Stimulated activated naive CD8-positive, alpha-beta T cell treated with anti-CD3 and anti-CD28 coated beads, Interleukin-15, Interleukin-2, amounts not matched to agents 100 ng/mL and 50 ng/mL, for 24 hours (primary cell): ENCODE measurements around the gene CHRNB2.
A peak's percentile ranks its signal among the peaks of the same experiment; 100 is the strongest.

Source experiments
- H3K27ac Mint-ChIP-seq: one replicate; pipeline ENCODE4 v1.8.0; 2021; ENCODE audit warnings: mild to moderate bottlenecking, mixed read lengths
- H3K27me3 Mint-ChIP-seq: one replicate; pipeline ENCODE4 v1.8.0; 2021; ENCODE audit warnings: mixed read lengths
- H3K36me3 Mint-ChIP-seq: one replicate; pipeline ENCODE4 v1.8.0; 2021; ENCODE audit warnings: low read depth, mixed read lengths
- H3K4me1 Mint-ChIP-seq: one replicate; pipeline ENCODE4 v1.8.0; 2021; ENCODE audit warnings: low read depth, mixed read lengths
- H3K4me3 Mint-ChIP-seq: one replicate; pipeline ENCODE4 v1.8.0; 2021; ENCODE audit warnings: mild to moderate bottlenecking, mixed read lengths
- H3K9me3 Mint-ChIP-seq: one replicate; pipeline ENCODE4 v1.8.0; 2021; ENCODE audit warnings: mixed read lengths

Gene CHRNB2

DNA sequence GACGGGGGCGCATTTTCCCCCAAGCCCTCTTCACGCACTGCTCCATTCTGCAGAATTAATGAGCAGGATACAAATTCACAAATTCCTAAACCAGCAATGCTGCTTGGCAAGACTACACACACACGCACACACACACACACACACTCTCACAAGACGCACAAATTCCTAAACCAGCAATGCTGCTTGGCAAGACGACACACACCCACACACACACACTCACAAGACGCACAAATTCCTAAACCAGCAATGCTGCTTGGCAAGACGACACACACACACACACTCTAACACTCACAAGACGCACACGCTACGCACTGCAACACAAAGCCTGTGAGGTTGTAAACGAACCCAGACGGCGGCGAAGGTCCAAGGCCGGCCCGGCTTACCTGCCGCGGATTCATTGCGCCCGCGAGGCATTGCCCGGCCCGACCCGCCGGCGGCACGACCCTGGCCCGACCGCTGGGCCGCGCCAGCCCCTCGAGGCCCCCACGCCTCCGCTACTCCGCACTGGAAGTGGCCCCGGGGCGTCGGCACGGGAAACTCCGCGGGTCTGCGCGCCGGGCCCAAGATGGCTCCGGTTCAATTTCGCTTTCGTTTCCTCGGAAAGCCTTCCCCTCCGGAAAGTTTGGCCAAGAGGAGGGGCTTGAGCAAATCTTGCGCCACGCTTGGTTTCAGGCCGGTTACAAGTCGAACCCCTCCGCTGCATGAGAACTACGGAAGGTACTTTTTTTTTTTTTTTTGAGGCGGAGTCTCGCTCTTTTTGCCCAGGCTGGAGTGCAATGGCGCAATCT lies 40.2 kb downstream of the CHRNB2 start, which contains the start of gene ADAR:
Gene ADAR, minus strand, starts transcription at position 578 of the 788 bp plus-strand sequence. Its CDS starts 180 bp downstream, at position 398.
- Mint-ChIP-seq H3K9me3 (no peaks in the 10 kb centered on the region), H3K36me3 (peaks cover 29% of the 10 kb centered on the region), H3K4me1 (peaks cover 86% of the 10 kb centered on the region), H3K4me3 (peak within 1 kb of the TSS; percentile 99), H3K27ac (peak within 1 kb of the TSS; percentile 100), H3K27me3 (no peaks in the 10 kb centered on the region)

- Mint-ChIP-seq H3K27ac (peak overlapping the region; percentile 100), H3K4me3 (peak overlapping the region; percentile 99), H3K4me1 (peaks cover 79% of the 10 kb centered on the region), H3K9me3 (no peaks in the 10 kb centered on the region), H3K36me3 (peaks cover 24% of the 10 kb centered on the region), H3K27me3 (no peaks in the 10 kb centered on the region)
Observed at GRCh38 chr1:154608397-154609270, 41.1 kb downstream of the CHRNB2 start.

DNA sequence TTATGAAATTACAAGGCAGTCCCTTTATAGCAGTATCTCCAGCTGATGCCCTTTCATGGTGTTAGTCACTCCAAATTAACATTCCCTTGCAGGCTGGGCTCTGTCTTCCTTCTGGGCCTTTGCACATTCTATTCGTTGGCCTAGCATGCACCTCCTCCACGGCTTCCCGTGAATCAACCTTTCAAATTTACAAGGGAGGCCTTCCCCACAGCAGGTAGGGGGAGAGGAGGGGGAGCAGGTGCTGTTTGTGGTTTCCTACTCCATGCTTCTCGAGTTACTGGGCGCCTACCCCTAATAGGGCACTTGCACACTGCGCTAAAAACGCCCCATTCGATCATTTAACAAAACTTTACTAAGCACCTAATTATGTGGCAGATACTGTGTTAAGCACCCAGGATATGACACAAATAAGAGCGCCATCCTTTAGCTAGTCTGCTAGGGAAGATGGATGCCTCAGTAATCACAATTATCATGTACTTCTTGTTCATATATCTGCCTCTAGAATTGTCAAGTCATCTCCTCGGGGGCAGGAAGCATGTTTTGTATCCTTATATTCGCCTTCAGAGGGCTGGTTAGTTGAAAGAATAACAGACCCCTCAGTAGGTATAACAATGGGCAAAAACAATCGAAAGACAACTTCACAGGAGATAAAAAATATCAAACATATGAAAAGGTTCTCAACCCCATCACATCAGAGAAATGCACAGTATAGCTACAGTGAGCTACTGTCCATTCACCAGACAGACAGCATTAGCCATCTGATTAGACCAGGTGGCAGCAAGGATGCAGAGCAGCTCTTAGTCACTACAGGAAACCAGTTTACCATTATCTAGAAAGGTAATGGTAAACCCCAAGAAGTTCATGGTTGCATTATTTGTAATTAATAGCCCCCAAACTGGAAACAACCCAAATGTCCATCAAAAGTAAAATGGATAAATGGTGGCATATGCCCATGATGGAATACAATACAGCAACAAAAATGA lies 42.1 kb downstream of the CHRNB2 start:
- Mint-ChIP-seq H3K27me3 (no peaks in the 10 kb centered on the region), H3K4me3 (peak overlapping the region; percentile 99), H3K4me1 (peaks cover 74% of the 10 kb centered on the region), H3K36me3 (peaks cover 16% of the 10 kb centered on the region), H3K27ac (peak overlapping the region; percentile 100), H3K9me3 (no peaks in the 10 kb centered on the region)

DNA sequence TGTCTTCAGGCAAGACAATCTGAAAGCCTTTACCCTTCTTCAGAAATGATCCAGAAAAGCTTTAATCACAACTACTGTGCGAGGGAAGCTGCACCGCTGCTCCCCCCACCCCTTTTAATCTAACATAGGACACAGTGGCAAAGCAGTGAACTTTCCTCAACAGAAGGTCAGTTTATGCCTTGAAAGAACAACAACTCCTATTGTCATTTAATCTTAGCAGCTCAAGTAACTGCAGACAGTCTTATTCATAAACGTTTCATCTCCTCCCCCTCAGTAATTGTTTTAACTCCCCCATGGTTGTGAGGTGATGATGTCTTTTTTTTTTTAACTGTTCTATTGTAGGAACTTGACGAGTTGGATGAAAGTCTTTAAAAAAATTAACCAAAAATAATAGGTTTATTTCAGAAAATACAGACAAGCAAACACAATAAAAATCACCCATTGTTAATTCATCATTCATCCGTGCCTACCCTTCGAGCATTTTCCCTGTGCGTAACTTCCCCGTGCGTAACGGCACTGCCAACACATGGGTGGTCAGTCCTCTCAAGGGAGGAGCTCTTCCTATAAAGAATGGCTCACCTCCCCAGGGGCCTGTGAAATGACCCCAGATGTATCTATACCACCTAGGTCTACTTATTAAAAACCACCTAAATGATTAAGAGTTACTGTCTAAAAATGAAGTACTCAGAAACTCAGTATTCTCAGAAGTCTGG lies 43.7 kb downstream of the CHRNB2 start:
- peaks cover 73% of the 10 kb centered on the region for H3K4me1 Mint-ChIP-seq
- H3K9me3 Mint-ChIP-seq: no peaks in the 10 kb centered on the region
- H3K27ac Mint-ChIP-seq: peak overlapping the region; percentile 62
- peaks cover 12% of the 10 kb centered on the region for H3K36me3 Mint-ChIP-seq
- peak overlapping the region; percentile 0 for H3K4me3 Mint-ChIP-seq
- H3K27me3 Mint-ChIP-seq: no peaks in the 10 kb centered on the region

GRCh38 chr1:154614247-154614646 lies 46.7 kb downstream of the CHRNB2 start:
- Mint-ChIP-seq H3K4me3 (no peak overlapping the region), H3K27ac (no peak overlapping the region), H3K27me3 (no peaks in the 10 kb centered on the region), H3K9me3 (no peaks in the 10 kb centered on the region), H3K4me1 (peaks cover 72% of the 10 kb centered on the region), H3K36me3 (peaks cover 19% of the 10 kb centered on the region)

GRCh38 chr1:154614901-154615300 lies 47.3 kb downstream of the CHRNB2 start:
- H3K4me1 Mint-ChIP-seq: peaks cover 72% of the 10 kb centered on the region
- no peaks in the 10 kb centered on the region for H3K9me3 Mint-ChIP-seq
- peak overlapping the region; percentile 39 for H3K27ac Mint-ChIP-seq
- peaks cover 20% of the 10 kb centered on the region for H3K36me3 Mint-ChIP-seq
- H3K27me3 Mint-ChIP-seq: no peaks in the 10 kb centered on the region
- no peak overlapping the region for H3K4me3 Mint-ChIP-seq

DNA sequence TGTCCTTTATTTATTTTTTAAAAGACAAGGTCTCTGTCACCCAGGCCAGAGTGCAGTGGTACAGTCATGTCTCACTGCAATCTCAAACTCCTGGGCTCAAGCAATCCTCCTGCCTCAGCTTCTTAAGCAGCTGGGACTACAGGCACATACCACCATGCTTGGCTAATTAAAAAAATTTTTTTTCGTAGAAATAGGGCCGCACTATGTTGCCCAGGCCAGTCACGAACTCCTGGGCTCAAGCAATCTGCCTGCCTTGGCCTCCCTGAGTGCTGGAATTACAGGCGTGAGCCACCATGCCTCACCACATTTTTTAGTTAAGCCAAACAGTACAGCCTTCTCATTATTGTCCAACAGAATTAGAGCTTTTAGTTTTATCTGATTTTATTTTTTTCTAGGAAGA lies 47.8 kb downstream of the CHRNB2 start:
- Mint-ChIP-seq H3K36me3 (peaks cover 21% of the 10 kb centered on the region), H3K4me1 (peaks cover 69% of the 10 kb centered on the region), H3K4me3 (no peak overlapping the region), H3K27ac (no peak overlapping the region), H3K9me3 (no peaks in the 10 kb centered on the region), H3K27me3 (no peaks in the 10 kb centered on the region)

DNA sequence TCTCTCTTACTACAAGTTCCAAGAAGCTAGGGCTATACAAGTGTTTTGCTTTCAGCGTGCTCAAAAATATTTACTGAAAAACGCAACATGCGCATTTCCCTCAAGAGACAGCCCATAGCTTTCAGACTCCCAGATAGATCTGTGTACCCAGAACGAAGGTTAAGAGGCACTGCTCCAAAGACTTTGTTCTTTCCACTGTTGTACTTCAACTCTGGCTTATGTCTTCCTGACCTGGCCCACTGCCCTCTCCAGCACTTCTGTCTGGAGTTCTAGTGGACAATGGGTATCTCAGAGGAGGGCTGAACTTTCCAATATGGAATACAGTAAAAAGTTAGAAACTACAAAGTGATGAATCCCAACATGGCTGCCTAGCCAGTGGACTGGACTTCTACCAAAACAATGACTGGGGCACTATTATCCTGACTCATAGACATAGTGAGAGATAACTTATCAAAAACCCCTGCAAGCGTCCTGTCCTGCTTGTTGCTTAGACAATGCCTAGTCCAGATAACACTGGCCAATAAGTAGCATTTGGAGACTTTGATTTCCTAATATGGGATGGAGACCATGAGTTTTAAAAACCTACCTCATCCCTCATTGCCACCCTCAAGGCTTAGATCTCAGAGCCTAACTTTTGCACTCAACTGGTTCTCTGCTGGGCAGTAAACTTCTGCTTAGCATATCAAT lies 49.2 kb downstream of the CHRNB2 start:
- H3K4me3 Mint-ChIP-seq: no peak overlapping the region

DNA sequence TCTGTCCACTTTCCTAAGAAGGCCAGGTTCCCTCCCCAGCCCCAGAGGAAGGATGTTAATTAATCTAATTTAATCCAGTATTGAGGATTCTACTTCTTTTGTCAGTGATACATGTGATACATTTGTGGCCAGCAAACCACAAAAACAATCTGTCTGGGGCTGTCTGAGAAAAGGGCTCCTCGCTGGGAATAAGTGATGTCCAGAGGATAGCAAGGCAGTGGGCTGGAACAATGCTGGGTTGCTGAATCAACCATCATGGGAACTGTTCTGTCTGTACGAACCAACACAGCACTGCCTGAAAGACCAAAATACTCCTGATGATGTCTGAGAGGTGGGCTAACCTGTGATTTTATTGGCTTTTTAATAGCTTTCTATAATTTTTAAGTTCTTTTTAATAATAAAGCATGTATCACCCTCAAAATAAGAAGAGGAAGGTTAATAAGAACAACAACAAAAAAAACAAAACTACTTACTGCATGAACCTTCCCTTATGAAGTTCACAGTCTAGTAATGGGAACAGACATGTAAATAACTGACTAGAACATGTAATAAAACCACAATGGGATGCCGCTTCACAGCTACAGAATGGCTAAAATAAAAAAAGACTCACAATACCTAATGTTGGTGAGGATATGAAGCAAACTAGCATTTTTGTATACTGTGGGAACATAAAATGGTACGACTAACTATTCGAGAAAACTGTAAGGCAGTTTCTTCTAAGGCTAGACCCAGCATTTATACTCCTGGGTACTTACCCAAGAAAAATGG lies 51.8 kb downstream of the CHRNB2 start:
- Mint-ChIP-seq H3K9me3 (no peaks in the 10 kb centered on the region), H3K4me1 (peaks cover 73% of the 10 kb centered on the region), H3K36me3 (peaks cover 48% of the 10 kb centered on the region), H3K27me3 (no peaks in the 10 kb centered on the region), H3K4me3 (no peak overlapping the region), H3K27ac (no peak overlapping the region)

More for the DNA sequence above, 49.2 kb downstream of the CHRNB2 start:
- H3K9me3 Mint-ChIP-seq: no peaks in the 10 kb centered on the region
- H3K36me3 Mint-ChIP-seq: peaks cover 28% of the 10 kb centered on the region
- no peak overlapping the region for H3K27ac Mint-ChIP-seq
- H3K27me3 Mint-ChIP-seq: no peaks in the 10 kb centered on the region
- H3K4me1 Mint-ChIP-seq: peaks cover 63% of the 10 kb centered on the region

GRCh38 chr1:154620751-154621150 lies 53.2 kb downstream of the CHRNB2 start:
- H3K27me3 Mint-ChIP-seq: no peaks in the 10 kb centered on the region
- H3K27ac Mint-ChIP-seq: no peak overlapping the region
- H3K4me1 Mint-ChIP-seq: peaks cover 71% of the 10 kb centered on the region
- H3K4me3 Mint-ChIP-seq: no peak overlapping the region
- H3K9me3 Mint-ChIP-seq: no peaks in the 10 kb centered on the region
- H3K36me3 Mint-ChIP-seq: peaks cover 58% of the 10 kb centered on the region

- peaks cover 52% of the 10 kb centered on the region for H3K36me3 Mint-ChIP-seq
- H3K27me3 Mint-ChIP-seq: no peaks in the 10 kb centered on the region
- peaks cover 68% of the 10 kb centered on the region for H3K4me1 Mint-ChIP-seq
- no peak overlapping the region for H3K27ac Mint-ChIP-seq
- H3K9me3 Mint-ChIP-seq: no peaks in the 10 kb centered on the region
- H3K4me3 Mint-ChIP-seq: no peak overlapping the region
Observed at GRCh38 chr1:154621875-154622274, 54.3 kb downstream of the CHRNB2 start.

GRCh38 chr1:154622503-154623039 lies 55.0 kb downstream of the CHRNB2 start:
- H3K4me3 Mint-ChIP-seq: no peak overlapping the region
- no peaks in the 10 kb centered on the region for H3K9me3 Mint-ChIP-seq
- no peaks in the 10 kb centered on the region for H3K27me3 Mint-ChIP-seq
- H3K4me1 Mint-ChIP-seq: peaks cover 67% of the 10 kb centered on the region
- H3K36me3 Mint-ChIP-seq: peaks cover 47% of the 10 kb centered on the region
- no peak overlapping the region for H3K27ac Mint-ChIP-seq
